Activated naive CD8-positive, alpha-beta T cell treated with anti-CD3 and anti-CD28 coated beads for 36 hours (primary cell): ENCODE measurements around the gene JAK1. TPM values are rescaled to one million over a fixed set of nuclear protein-coding genes. Genes with fewer than 3 reads are reported as not detected.

Source experiments
- DNase-seq: peaks from one replicate; pipeline ENCODE4 v3.0.0; 2021
- H3K27ac Mint-ChIP-seq: one replicate; pipeline ENCODE4 v1.8.0; 2022; ENCODE audit warnings: mild to moderate bottlenecking, moderate library complexity, mixed read lengths
- H3K27me3 Mint-ChIP-seq: one replicate; pipeline ENCODE4 v1.8.0; 2022; ENCODE audit warnings: mild to moderate bottlenecking, mixed read lengths
- H3K36me3 Mint-ChIP-seq: one replicate; pipeline ENCODE4 v1.8.0; 2021; ENCODE audit warnings: mild to moderate bottlenecking, mixed read lengths
- H3K4me1 Mint-ChIP-seq: one replicate; pipeline ENCODE4 v1.8.0; 2021; ENCODE audit warnings: mixed read lengths
- H3K4me3 Mint-ChIP-seq: one replicate; pipeline ENCODE4 v1.8.0; 2022; ENCODE audit warnings: mild to moderate bottlenecking, moderate library complexity, mixed read lengths
- H3K9me3 Mint-ChIP-seq: one replicate; pipeline ENCODE4 v1.8.0; 2022; ENCODE audit warnings: mixed read lengths
- total RNA-seq, 2 experiments: library from RNA; stranded (reverse); gene quantifications; one replicate each; pipeline ENCODE4 v1.2.3, GENCODE V29; 2021

Gene JAK1
- total RNA-seq, 2 experiments from 2014 or later: 85.6 to 88.0 TPM

GRCh38 chr1:64846573-64847430 lies 119.5 kb downstream of the JAK1 start:
- H3K4me1 Mint-ChIP-seq: peaks cover 1% of the 10 kb centered on the region
- DNase-seq: no peak
- peaks cover 8% of the 10 kb centered on the region for H3K36me3 Mint-ChIP-seq
- H3K27me3 Mint-ChIP-seq: no peaks in the 10 kb centered on the region
- peak overlapping the region; percentile 23 for H3K27ac Mint-ChIP-seq
- H3K9me3 Mint-ChIP-seq: no peaks in the 10 kb centered on the region
- no peak overlapping the region for H3K4me3 Mint-ChIP-seq

GRCh38 chr1:64845831-64846425 lies 120.4 kb downstream of the JAK1 start:
- no peak overlapping the region for H3K4me3 Mint-ChIP-seq
- H3K9me3 Mint-ChIP-seq: no peaks in the 10 kb centered on the region
- H3K27ac Mint-ChIP-seq: no peak overlapping the region
- peaks cover 1% of the 10 kb centered on the region for H3K4me1 Mint-ChIP-seq
- H3K36me3 Mint-ChIP-seq: peaks cover 12% of the 10 kb centered on the region
- no peaks in the 10 kb centered on the region for H3K27me3 Mint-ChIP-seq
- DNase-seq: no peak

GRCh38 chr1:64844609-64845008 lies 121.7 kb downstream of the JAK1 start:
- no peaks in the 10 kb centered on the region for H3K27me3 Mint-ChIP-seq
- H3K36me3 Mint-ChIP-seq: peaks cover 12% of the 10 kb centered on the region
- peak overlapping the region; percentile 10 for H3K27ac Mint-ChIP-seq
- H3K4me1 Mint-ChIP-seq: peaks cover 1% of the 10 kb centered on the region
- no peak for DNase-seq
- H3K4me3 Mint-ChIP-seq: no peak overlapping the region
- H3K9me3 Mint-ChIP-seq: no peaks in the 10 kb centered on the region

- Mint-ChIP-seq H3K4me1 (peaks cover 3% of the 10 kb centered on the region), H3K4me3 (no peak overlapping the region), H3K27me3 (no peaks in the 10 kb centered on the region), H3K27ac (no peak overlapping the region), H3K36me3 (peaks cover 16% of the 10 kb centered on the region), H3K9me3 (no peaks in the 10 kb centered on the region)
- no peak for DNase-seq
Observed at GRCh38 chr1:64844175-64844574, 122.2 kb downstream of the JAK1 start.

- Mint-ChIP-seq H3K36me3 (peaks cover 17% of the 10 kb centered on the region), H3K4me3 (no peak overlapping the region), H3K27me3 (no peaks in the 10 kb centered on the region), H3K9me3 (no peaks in the 10 kb centered on the region), H3K4me1 (peaks cover 3% of the 10 kb centered on the region), H3K27ac (no peak overlapping the region)
- DNase-seq: no peak
Observed at GRCh38 chr1:64843675-64844074, 122.7 kb downstream of the JAK1 start.

- Mint-ChIP-seq H3K27me3 (no peaks in the 10 kb centered on the region), H3K9me3 (no peaks in the 10 kb centered on the region), H3K36me3 (peaks cover 19% of the 10 kb centered on the region), H3K4me1 (peaks cover 3% of the 10 kb centered on the region), H3K27ac (no peak overlapping the region), H3K4me3 (no peak overlapping the region)
- no peak for DNase-seq
Observed at GRCh38 chr1:64842224-64842623, 124.1 kb downstream of the JAK1 start.

- H3K27ac Mint-ChIP-seq: no peak overlapping the region
- no peak overlapping the region for H3K4me3 Mint-ChIP-seq
- H3K9me3 Mint-ChIP-seq: no peaks in the 10 kb centered on the region
- peaks cover 26% of the 10 kb centered on the region for H3K36me3 Mint-ChIP-seq
- DNase-seq: no peak
- no peaks in the 10 kb centered on the region for H3K27me3 Mint-ChIP-seq
- H3K4me1 Mint-ChIP-seq: peaks cover 3% of the 10 kb centered on the region
Observed at GRCh38 chr1:64841330-64842065, 124.9 kb downstream of the JAK1 start.

- Mint-ChIP-seq H3K36me3 (peaks cover 22% of the 10 kb centered on the region), H3K27ac (no peak overlapping the region)
- DNase-seq: no peak
Observed at GRCh38 chr1:64839732-64840405, 126.5 kb downstream of the JAK1 start.

GRCh38 chr1:64839261-64839660 lies 127.1 kb downstream of the JAK1 start:
- Mint-ChIP-seq H3K27me3 (no peaks in the 10 kb centered on the region), H3K4me1 (peaks cover 3% of the 10 kb centered on the region), H3K4me3 (no peak overlapping the region), H3K9me3 (no peaks in the 10 kb centered on the region), H3K27ac (peak overlapping the region; percentile 17), H3K36me3 (peaks cover 22% of the 10 kb centered on the region)
- no peak for DNase-seq

More at GRCh38 chr1:64839732-64840405, 126.5 kb downstream of the JAK1 start:
- Mint-ChIP-seq H3K9me3 (no peaks in the 10 kb centered on the region), H3K4me1 (peaks cover 3% of the 10 kb centered on the region), H3K4me3 (no peak overlapping the region), H3K27me3 (no peaks in the 10 kb centered on the region)

GRCh38 chr1:64838486-64838885 lies 127.9 kb downstream of the JAK1 start:
- H3K27ac Mint-ChIP-seq: no peak overlapping the region
- H3K4me3 Mint-ChIP-seq: no peak overlapping the region
- H3K36me3 Mint-ChIP-seq: peaks cover 22% of the 10 kb centered on the region
- peaks cover 3% of the 10 kb centered on the region for H3K4me1 Mint-ChIP-seq
- H3K27me3 Mint-ChIP-seq: no peaks in the 10 kb centered on the region
- no peaks in the 10 kb centered on the region for H3K9me3 Mint-ChIP-seq
- no peak for DNase-seq

GRCh38 chr1:64836802-64837201 lies 129.5 kb downstream of the JAK1 start:
- Mint-ChIP-seq H3K4me1 (peaks cover 1% of the 10 kb centered on the region), H3K27me3 (no peaks in the 10 kb centered on the region), H3K36me3 (peaks cover 20% of the 10 kb centered on the region), H3K27ac (peak overlapping the region; percentile 60), H3K4me3 (no peak overlapping the region), H3K9me3 (no peaks in the 10 kb centered on the region)
- DNase-seq: no peak

- no peaks in the 10 kb centered on the region for H3K9me3 Mint-ChIP-seq
- no peak for DNase-seq
- no peaks in the 10 kb centered on the region for H3K27me3 Mint-ChIP-seq
- H3K4me3 Mint-ChIP-seq: no peak overlapping the region
- peaks cover 14% of the 10 kb centered on the region for H3K36me3 Mint-ChIP-seq
- peaks cover 5% of the 10 kb centered on the region for H3K4me1 Mint-ChIP-seq
- H3K27ac Mint-ChIP-seq: peak overlapping the region; percentile 43
Observed at GRCh38 chr1:64834734-64835133, 131.6 kb downstream of the JAK1 start.

- DNase-seq: no peak
- Mint-ChIP-seq H3K27me3 (no peaks in the 10 kb centered on the region), H3K4me1 (peaks cover 37% of the 10 kb centered on the region), H3K9me3 (no peaks in the 10 kb centered on the region), H3K36me3 (peaks cover 4% of the 10 kb centered on the region), H3K4me3 (no peak overlapping the region), H3K27ac (peak overlapping the region; percentile 14)
Observed at GRCh38 chr1:64830030-64830651, 136.2 kb downstream of the JAK1 start.

GRCh38 chr1:64829411-64830029 lies 136.8 kb downstream of the JAK1 start:
- no peak for DNase-seq
- no peaks in the 10 kb centered on the region for H3K27me3 Mint-ChIP-seq
- no peak overlapping the region for H3K4me3 Mint-ChIP-seq
- H3K27ac Mint-ChIP-seq: peak overlapping the region; percentile 57
- no peaks in the 10 kb centered on the region for H3K9me3 Mint-ChIP-seq
- peaks cover 37% of the 10 kb centered on the region for H3K4me1 Mint-ChIP-seq
- H3K36me3 Mint-ChIP-seq: peaks cover 4% of the 10 kb centered on the region
